ENCODE data around the gene ACTR10.

Gene ACTR10

DNA sequence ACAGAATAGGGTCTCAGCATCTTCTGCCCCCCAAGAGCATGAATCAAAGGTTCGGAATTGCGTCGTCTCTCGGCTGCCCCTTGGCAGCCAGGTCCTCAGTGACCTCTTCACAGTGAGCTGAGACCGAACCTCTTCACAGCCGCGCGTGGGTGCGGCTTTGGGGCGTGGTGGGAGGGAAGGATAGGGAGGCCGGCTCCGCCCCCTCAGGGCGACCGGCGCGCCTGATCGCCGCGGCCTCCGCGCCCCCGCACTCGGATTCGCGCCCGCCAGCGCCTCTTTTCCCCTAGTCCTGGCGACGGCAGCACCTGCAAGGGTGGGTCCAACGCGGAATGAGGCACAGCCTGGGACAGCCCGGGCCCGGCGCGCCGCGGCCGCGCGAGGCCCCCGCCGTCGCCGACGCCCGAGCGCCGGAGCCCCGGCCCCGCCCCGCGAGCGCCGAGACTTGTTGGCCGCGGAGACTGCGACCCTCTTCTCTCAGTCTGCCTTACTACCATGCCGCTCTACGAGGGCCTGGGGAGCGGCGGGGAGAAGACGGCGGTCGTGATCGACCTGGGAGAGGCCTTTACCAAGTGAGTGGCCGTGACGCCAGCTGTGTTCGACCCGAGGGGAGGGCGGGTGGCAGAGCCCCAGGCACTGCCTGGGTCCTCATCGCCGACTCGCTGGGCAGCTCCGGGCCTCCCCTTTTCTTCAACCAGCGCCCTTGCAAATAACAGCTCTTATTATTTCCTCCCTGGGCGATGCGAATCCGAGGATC lies at the start of gene ACTR10:
Gene ACTR10 (plus strand): TSS at position 424 of the 754 bp plus-strand sequence. CDS start 69 bp downstream, at position 493.
- Histone ChIP-seq H3F3A (ENCODE audit: insufficient read depth, low read length) (0 out of 2 replicates have a peak, but pooled peaks cover 4% of the 10 kb centered on the region), H3K9me3 (replicated peaks; ENCODE audit: insufficient read depth, low read length) (no peaks in the 10 kb centered on the region), H3K4me1 (ENCODE audit: low read length) (peaks cover 5% of the 10 kb centered on the region; the same call in 1 of the 2 replicates), H2AFZ (ENCODE audit: low read length) (peak within 1 kb of the TSS; percentile 79), H3K9ac (ENCODE audit: low read length) (peak within 1 kb of the TSS; percentile 72), H3K36me3 (replicated peaks; ENCODE audit: insufficient read depth, low read length) (no peaks in the 10 kb centered on the region), H3K27me3 (replicated peaks; ENCODE audit: insufficient read depth, low read length) (no peaks in the 10 kb centered on the region), H3K4me3 (ENCODE audit: low read length) (peak within 1 kb of the TSS; percentile 83), H3K27ac (ENCODE audit: low read length) (peak within 1 kb of the TSS; percentile 68; the same call in 1 of the 2 replicates), H3K9me2 (replicated peaks; ENCODE audit: insufficient read depth, low read length) (no peaks in the 10 kb centered on the region), H4K20me1 (ENCODE audit: insufficient read depth, low read length) (no peaks in the 10 kb centered on the region), H3K4me2 (ENCODE audit: low read depth, low read length) (peak within 1 kb of the TSS; percentile 83), H3K79me2 (ENCODE audit: low read length) (peaks cover 19% of the 10 kb centered on the region)
- no peak for TF ChIP-seq EZH2 (optimal IDR thresholded peaks at IDR 0.05; ENCODE audit: low read depth, low read length)
- TF ChIP-seq EZH2phosphoT487 (IDR thresholded peaks at IDR 0.05; ENCODE audit: low read length): no peak
- TF ChIP-seq CTCF (IDR thresholded peaks at IDR 0.05; ENCODE audit: low read length): no peak
- DNase-seq: peak; percentile 71

DNA sequence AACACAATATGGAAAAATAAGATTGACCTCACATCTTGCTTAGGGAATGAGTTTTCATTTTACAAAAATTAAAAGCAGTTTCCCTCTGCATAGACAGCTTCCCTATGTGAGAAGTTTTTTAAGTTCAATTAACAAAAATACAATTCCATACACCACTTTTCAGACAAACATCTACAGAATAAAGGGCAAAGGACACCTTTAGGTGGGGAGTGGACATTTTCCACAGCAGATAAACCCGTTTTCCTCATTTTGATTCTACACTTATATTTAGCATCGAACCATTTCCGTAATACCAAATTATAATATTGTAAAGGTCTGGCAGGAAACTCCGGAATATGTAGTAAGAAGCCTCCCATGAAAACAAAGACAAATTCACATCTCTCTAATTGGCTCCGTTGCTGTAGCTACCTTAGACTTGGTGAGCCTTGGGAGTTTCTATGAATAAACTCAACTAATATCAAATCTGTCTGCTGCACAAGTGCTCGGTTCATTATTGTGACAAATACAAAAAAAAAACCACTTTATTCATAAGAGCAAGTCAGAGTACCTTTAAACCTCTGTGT lies 49.6 kb upstream of the ACTR10 start:
- no peak overlapping the region for H3K4me3 ChIP-seq (ENCODE audit: low read length)

More for the DNA sequence above, 49.6 kb upstream of the ACTR10 start:
- Histone ChIP-seq H4K20me1 (ENCODE audit: insufficient read depth, low read length) (no peaks in the 10 kb centered on the region), H3K36me3 (replicated peaks; ENCODE audit: insufficient read depth, low read length) (no peaks in the 10 kb centered on the region), H3F3A (ENCODE audit: insufficient read depth, low read length) (no peaks in the 10 kb centered on the region), H3K4me2 (ENCODE audit: low read depth, low read length) (no peak overlapping the region), H3K27me3 (replicated peaks; ENCODE audit: insufficient read depth, low read length) (no peaks in the 10 kb centered on the region), H3K4me1 (ENCODE audit: low read length) (peaks cover 3% of the 10 kb centered on the region; the same call in 1 of the 2 replicates), H2AFZ (ENCODE audit: low read length) (no peak overlapping the region), H3K79me2 (ENCODE audit: low read length) (no peaks in the 10 kb centered on the region), H3K27ac (ENCODE audit: low read length) (no peak overlapping the region), H3K9ac (ENCODE audit: low read length) (no peak overlapping the region), H3K9me2 (replicated peaks; ENCODE audit: insufficient read depth, low read length) (no peaks in the 10 kb centered on the region), H3K9me3 (replicated peaks; ENCODE audit: insufficient read depth, low read length) (no peaks in the 10 kb centered on the region)
- TF ChIP-seq EZH2phosphoT487 (IDR thresholded peaks at IDR 0.05; ENCODE audit: low read length) (no peak), CTCF (IDR thresholded peaks at IDR 0.05; ENCODE audit: low read length) (no peak), EZH2 (optimal IDR thresholded peaks at IDR 0.05; ENCODE audit: low read depth, low read length) (no peak)
- no peak for DNase-seq

Data from MM.1S (cell line).